ENCODE measurements around the gene OFD1. TPM values are rescaled to one million over a fixed set of nuclear protein-coding genes. Genes with fewer than 3 reads are reported as not detected.

Gene OFD1
- total and polyA plus RNA-seq, 2 of the 8 experiments (the other 6 are each of a cell fraction or from before 2014, with no cell fraction given) = 8.0 to 23.4 TPM

GRCh38 chrX:13775837-13776236, 41.3 kb downstream of the OFD1 start:
- Histone ChIP-seq H4K20me1 (replicated peaks in 1 of 2; ENCODE audit: control insufficient read depth in 1 of 2, insufficient read depth in 2 of 2, low read length in 2 of 2) (no peaks in the 10 kb centered on the region), H3K4me3 (ENCODE audit: extremely low read depth in 1 of 4, insufficient read depth in 2 of 4, low read depth in 3 of 4, low read length in 4 of 4) (no peak overlapping the region), H3K4ac (replicated peaks; ENCODE audit: insufficient read length, low read depth, low read length) (no peak overlapping the region), H3K23me2 (ENCODE audit: low read depth, low read length) (no peaks in the 10 kb centered on the region), H3K79me2 (ENCODE audit: control insufficient read depth in 1 of 2, insufficient read depth in 2 of 2, low read length in 2 of 2) (no peaks in the 10 kb centered on the region), H2BK12ac (ENCODE audit: low read depth, low read length) (no peak overlapping the region), H2BK15ac (ENCODE audit: low read length) (no peak overlapping the region), H2BK120ac (replicated peaks; ENCODE audit: low read depth, low read length) (no peak overlapping the region), H4K5ac (ENCODE audit: insufficient read length, low read depth, low read length) (no peak overlapping the region), H2BK20ac (ENCODE audit: low read length) (no peak overlapping the region), H3K23ac (ENCODE audit: insufficient read length) (no peak overlapping the region), H3K56ac (replicated peaks; ENCODE audit: insufficient read length, low read depth, low read length) (no peak overlapping the region), H3K9me3 (ENCODE audit: insufficient read depth in 2 of 2, low read depth in 1 of 2, low read length in 1 of 2) (no peaks in the 10 kb centered on the region), H3K27ac (ENCODE audit: low read depth, low read length) (no peak overlapping the region), H3K18ac (ENCODE audit: extremely low read depth, low read length) (no peak overlapping the region), H2BK5ac (ENCODE audit: low read depth, low read length) (no peak overlapping the region), H4K91ac (replicated peaks; ENCODE audit: insufficient read length, low read length) (no peak overlapping the region), H2AK5ac (ENCODE audit: low read depth, low read length) (no peak overlapping the region), H2AFZ (ENCODE audit: low read length) (no peak overlapping the region), H3K4me1 (replicated peaks in 1 of 4; ENCODE audit: control insufficient read depth in 3 of 4, insufficient read depth in 4 of 4, low read length in 3 of 4) (no peaks in the 10 kb centered on the region; a peak in 1 of 7 replicates), H3K79me1 (ENCODE audit: low read depth, low read length) (no peaks in the 10 kb centered on the region), H3K14ac (ENCODE audit: insufficient read length) (no peak overlapping the region), H3K27me3 (replicated peaks in 1 of 4; ENCODE audit: control insufficient read depth in 3 of 4, extremely low read depth in 1 of 4, insufficient read depth in 3 of 4, low read length in 3 of 4) (no peaks in the 10 kb centered on the region), H3K9ac (replicated peaks in 1 of 4; ENCODE audit: extremely low read depth in 1 of 4, low read depth in 3 of 4, low read length in 3 of 4) (no peak overlapping the region), H4K8ac (ENCODE audit: extremely low read depth, insufficient read depth, low read length) (no peak overlapping the region), H3K4me2 (ENCODE audit: insufficient read depth in 1 of 2, low read depth in 2 of 2, low read length in 2 of 2) (no peak overlapping the region), H3K36me3 (ENCODE audit: control insufficient read depth in 2 of 4, insufficient read depth in 4 of 4, low read length in 3 of 4) (peaks cover 2 to 57% (median 23%) of the 10 kb centered on the region in 4 experiments; a peak in 7 of 8 replicates)
- no peak for FAIRE-seq
- DNase-seq (ENCODE audit: low read depth in 1 of 2, low spot score in 2 of 2) = no peak
- 89% methylated on average over 3 of the region's 3 CpGs; no CpG with 5 or more reads in 1 of the 2 experiments for WGBS, 2 experiments (ENCODE audit: extremely low coverage in 1 of 2, insufficient coverage in 1 of 2, insufficient read length in 1 of 2, insufficient replicate concordance in 2 of 2, low coverage in 1 of 2, low lambda C conversion rate in 2 of 2, missing lambda C conversion rate in 1 of 2)
- ChIA-PET CTCF (ENCODE audit: partially characterized antibody) (interaction anchor here (0.7 to 1.4 kb wide), 6 partner anchors 9 to 256 kb away, joined by 3 read pairs; no protein-coding TSS in a partner anchor), POLR2A (ENCODE audit: partially characterized antibody) (interaction anchor here (1.1 to 1.9 kb wide), 2 partner anchors 11 to 41 kb away, joined by 3 to 4 read pairs; partner anchors contain the start of genes OFD1 and TRAPPC2)
- no peak for TF ChIP-seq BCL11A (IDR thresholded peaks at IDR 0.05; ENCODE audit: low read depth in 2 of 2, low read length in 2 of 2)
- TF ChIP-seq ATF3 (IDR thresholded peaks at IDR 0.05; ENCODE audit: insufficient read depth, low read depth, low read length) = no peak
- TF ChIP-seq KDM4A (IDR thresholded peaks at IDR 0.05; ENCODE audit: low read depth, low read length, severe bottlenecking) = no peak
- no peak for TF ChIP-seq SP2 (IDR thresholded peaks at IDR 0.05; ENCODE audit: low read length)
- no peak for TF ChIP-seq NANOG (IDR thresholded peaks at IDR 0.05; ENCODE audit: insufficient read depth, low read depth, low read length, poor library complexity, severe bottlenecking)

Data from H1 (cell line).